Stimulated activated CD4-positive, alpha-beta T cell treated with anti-CD3 and anti-CD28 coated beads, TNF-alpha, amount 100 ng/mL, for 24 hours (primary cell): ENCODE data around the gene SELENOM.
"Not testable (repeated sequence)": the region's sequence is repeated elsewhere in the genome, so short reads cannot be mapped to it uniquely, and the experiment has no call there.

ENCODE experiments used
- DNase-seq, 3 experiments: peaks; one replicate each; pipeline ENCODE4 v3.0.0-alpha.2; 2020; ENCODE audit warnings: low read depth in 3 of 3

Gene SELENOM

DNA sequence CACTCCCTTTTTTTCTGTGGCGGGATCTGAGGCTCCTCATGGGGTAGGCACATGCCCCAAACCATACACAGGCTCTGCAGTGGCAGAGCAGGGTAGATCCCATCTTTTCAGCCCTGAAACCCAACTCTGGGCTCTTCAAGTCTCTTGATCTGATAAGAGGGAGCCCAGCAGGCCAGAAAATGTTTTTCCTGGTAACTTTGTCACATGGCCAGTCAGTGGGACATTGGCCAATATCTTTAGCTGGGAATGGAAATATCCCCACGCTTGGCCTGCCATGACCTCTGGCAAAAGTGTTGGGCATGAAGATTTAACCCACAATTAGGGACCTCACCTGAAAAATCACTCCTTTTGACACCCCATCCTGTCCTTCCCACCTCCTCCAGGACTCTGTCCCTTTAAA, 23.5 kb upstream of the SELENOM start:
- no peak for DNase-seq

DNA sequence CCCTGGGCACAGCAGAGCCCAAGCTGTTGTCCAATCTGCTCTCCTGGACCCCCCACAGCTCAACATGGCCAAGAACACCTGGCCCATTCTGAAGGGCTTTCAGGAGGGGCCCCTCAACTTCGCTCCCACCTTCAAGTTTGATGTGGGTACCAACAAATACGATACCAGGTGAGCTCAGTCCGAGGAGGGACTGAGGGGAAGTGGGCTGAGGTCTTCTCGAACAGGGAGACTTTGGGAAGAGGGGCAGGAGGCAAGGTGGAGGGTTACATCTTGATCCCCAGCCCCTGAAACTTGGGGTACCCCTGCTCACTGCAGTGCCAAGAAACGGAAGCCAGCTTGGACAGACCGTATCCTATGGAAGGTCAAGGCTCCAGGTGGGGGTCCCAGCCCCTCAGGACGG, 20.8 kb upstream of the SELENOM start:
- no peak for DNase-seq

DNA sequence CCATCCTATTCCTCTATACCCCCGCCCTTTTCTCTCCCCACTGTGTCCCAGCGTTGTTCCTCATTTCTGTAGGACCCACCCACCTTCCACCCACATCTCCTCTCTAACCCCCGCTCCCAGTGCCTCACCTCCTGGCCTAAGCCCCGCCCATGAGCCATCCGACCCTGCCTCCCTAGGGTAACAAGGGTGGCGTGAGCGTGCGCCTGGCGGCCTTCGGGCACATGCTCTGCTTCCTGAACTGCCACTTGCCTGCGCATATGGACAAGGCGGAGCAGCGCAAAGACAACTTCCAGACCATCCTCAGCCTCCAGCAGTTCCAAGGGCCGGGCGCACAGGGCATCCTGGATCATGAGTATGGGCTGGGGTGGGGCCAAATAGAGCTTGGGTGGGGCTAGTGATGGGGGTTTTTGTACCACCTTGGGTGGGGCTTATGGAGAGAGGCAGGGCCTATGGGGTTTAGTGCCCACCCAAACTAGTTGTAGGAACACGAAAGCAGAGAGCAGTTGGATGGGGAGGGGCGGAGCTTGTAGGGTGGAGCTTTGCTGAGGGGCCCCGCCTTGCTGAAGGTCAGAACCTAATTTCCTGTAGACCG, 19.9 kb upstream of the SELENOM start:
- DNase-seq = no peak

DNA sequence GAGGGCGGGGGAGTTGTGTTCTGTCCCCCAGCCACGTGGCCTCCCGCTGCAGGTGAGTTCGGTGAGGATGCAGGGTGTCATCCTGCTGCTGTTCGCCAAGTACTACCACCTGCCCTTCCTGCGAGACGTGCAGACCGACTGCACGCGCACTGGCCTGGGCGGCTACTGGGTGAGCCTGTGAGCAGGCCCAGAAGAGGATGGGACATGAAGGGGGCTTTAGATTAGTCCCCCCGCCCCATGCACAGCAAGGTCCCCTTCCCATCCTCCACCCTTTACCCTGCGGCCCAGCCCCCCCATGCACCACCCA, 19.5 kb upstream of the SELENOM start:
- DNase-seq = no peak

DNA sequence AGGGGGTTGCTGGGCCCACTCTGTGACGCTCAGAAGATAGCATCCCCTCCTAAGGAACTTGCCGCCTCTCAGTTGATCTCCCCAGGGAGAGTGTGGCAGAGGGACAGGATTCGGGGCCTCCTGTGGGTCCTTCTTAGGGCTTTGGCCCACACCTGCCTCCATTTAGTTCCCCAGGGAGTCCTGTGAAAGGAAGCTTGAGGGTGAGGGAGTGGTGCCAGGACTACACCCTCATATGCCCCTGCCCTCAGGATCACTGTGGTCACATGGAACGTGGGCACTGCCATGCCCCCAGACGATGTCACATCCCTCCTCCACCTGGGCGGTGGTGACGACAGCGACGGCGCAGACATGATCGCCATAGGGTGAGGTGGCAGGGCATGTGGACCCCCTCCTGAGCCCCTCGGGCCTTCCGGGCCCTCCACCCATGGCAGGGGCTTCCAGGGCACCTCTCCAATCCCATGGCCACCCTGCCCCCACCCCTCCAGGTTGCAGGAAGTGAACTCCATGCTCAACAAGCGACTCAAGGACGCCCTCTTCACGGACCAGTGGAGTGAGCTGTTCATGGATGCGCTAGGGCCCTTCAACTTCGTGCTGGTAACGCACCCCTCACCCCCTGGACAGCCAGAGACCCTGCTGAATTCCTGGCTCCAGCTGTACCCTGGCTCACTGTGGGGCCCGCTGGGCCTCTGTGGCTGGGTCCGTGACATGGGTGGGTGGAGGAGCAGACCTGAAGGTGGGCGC, 18.9 kb upstream of the SELENOM start:
- no peak for DNase-seq

DNA sequence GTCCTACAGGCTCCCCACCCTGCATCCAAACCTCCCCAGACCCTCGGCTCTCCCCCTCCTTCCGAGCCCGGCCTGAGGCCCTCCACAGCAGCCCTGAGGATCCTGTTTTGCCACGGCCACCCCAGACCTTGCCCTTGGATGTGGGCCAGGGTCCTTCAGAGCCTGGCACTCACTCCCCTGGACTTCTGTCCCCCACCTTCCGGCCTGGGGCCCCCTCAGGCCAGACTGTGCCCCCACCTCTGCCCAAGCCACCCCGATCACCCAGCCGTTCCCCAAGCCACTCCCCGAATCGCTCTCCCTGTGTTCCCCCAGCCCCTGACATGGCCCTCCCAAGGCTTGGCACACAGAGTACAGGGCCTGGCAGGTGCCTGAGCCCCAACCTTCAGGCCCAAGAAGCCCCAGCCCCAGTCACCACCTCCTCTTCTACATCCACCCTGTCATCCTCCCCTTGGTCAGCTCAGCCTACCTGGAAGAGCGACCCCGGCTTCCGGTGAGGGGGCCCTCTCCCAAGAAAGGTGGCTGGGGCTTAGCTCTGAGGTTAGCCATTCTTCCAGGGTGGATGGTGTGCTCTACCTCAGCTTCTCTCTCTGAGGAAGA, 18.3 kb upstream of the SELENOM start:
- no peak for DNase-seq

DNA sequence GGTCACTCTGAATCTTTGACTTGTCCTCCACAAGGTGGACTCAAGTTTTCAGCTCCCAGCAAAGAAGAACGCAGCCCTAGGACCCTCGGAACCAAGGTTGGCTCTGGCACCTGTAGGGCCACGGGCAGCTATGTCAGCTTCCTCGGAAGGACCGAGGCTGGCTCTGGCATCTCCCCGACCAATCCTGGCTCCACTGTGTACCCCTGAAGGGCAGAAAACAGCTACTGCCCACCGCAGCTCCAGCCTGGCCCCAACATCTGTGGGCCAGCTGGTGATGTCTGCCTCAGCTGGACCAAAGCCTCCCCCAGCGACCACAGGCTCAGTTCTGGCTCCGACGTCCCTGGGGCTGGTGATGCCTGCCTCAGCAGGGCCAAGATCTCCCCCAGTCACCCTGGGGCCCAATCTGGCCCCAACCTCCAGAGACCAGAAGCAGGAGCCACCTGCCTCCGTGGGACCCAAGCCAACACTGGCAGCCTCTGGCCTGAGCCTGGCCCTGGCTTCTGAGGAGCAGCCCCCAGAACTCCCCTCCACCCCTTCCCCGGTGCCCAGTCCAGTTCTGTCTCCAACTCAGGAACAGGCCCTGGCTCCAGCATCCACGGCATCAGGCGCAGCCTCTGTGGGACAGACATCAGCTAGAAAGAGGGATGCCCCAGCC, 17.6 kb upstream of the SELENOM start:
- no peak for DNase-seq

DNA sequence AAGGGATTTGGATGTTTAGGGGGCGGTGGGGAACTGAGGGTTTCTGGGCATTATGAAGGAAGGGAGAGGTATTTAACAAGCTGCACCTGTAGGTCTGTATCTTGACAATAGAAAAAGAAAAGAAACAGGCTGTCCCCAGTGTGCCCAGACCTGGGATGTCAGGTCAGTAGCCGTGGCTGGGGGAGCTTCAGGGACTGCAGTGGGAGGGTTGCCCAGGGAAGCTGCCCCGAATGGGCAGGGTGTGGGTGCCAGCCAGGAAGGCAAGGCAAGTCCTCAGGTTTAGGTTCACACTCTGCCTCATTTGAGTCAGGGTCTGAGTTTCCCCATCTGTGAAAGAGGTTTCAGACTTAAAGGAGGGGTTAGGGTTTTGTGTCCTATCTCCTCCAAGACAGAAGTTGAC, 16.9 kb upstream of the SELENOM start:
- no peak for DNase-seq

DNA sequence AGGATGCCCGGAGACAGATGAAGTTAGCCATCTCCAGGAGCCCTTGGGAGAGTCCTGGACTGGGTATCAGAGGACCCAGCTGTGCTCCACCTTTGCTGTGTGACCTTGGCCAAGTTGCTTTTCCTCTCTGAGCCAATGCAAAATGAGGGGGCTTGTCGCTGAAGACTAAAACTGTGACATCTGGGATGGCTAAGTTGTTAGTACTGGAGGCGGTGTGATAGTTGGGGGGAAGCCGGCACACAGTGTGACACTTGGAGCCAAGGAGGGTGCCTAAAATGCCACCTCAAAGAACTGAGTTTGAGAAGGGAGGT, 15.9 kb upstream of the SELENOM start:
- no peak for DNase-seq

DNA sequence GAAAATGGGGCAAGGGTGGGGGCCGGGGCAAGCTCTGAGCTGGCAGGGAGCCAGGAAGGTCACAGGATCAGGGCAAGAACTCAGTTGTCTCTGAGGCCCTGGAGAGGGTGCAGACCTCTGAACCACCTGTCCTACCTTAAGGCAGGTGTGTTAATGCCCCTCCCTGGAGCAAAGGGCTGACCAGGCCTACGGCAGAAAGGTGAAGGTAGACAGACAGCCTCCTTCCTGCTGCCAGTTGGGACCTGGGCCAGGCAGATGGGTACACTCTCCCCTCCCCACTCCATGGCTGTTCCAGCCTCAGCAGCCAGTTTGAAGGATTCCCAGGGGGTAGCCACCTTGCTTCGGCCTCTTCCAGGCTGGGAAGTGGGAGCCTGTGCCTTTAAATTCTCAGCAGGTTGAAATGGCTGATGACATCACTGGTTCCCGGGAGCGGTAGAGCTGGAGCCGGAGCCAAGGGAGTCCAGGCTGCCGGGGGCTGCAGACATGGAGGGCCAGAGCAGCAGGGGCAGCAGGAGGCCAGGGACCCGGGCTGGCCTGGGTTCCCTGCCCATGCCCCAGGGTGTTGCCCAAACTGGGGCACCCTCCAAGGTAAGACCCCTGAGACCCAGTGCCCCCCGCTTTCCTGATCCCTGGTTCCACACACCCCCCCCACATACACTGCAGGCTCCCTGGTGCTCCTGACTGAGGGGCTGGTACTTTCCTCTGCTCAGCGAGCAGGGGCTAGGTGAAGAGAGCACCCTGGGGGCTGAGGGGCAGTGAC, 15.3 kb upstream of the SELENOM start, which contains the start of gene INPP5J:
INPP5J (plus strand) TSS at position 435 of the 760 bp plus-strand sequence; CDS start at position 484, 49 bp downstream.
- DNase-seq = no peak

DNA sequence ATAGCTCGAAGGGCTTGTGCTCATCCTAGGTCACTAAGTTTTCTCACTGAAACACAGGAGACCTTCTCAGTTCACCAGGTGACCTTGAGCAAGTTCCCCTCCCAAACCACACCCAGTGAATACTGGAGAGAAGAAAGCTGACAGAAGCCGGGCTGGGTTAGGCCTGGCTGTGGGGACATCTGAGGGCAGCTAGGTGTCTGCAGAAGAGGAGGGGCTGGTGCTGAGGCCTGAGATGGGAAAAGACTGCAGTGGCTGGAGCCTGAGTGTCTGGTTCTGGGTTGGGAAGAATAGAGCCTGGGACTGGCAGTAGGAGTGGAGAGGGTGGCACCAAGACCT, 14.8 kb upstream of the SELENOM start:
- no peak for DNase-seq

DNA sequence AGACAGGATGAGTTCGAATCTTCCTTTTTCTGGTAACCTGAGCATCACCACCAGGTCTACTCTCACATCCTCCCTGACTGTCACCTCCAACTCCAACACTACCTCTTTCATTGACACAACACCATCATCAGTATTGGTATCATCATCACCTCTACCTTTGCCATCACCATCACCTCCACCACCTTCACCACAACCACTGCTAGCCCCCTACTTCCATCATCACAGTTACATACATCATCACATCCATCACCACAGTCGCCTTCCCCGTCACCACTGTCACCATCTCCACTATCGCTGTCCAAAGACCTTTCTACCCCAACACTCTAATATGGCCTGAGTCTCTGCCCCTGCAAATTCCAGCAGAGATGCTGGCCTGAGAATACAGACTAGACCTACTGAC, 14.0 kb upstream of the SELENOM start:
- DNase-seq = no peak

DNA sequence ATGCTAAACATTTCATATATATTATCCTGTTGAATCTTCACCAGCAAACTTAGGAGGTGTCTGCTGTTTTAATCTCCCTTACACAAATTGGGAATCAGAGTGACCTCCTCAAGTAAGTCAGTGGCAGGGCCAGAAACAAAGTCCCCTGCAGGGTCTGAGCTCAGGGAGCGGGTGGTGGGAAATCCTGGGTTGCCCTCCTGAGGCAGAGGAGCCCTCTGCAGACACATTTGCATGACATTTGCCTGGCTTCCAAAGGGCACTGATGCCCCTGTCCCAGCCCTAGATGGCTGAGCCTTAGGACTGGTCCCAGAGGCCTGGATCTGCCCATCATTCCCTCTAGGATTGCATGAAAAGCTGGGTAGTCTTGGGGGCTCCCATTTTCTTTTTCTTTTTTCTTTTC, 13.3 kb upstream of the SELENOM start:
- no peak for DNase-seq

DNA sequence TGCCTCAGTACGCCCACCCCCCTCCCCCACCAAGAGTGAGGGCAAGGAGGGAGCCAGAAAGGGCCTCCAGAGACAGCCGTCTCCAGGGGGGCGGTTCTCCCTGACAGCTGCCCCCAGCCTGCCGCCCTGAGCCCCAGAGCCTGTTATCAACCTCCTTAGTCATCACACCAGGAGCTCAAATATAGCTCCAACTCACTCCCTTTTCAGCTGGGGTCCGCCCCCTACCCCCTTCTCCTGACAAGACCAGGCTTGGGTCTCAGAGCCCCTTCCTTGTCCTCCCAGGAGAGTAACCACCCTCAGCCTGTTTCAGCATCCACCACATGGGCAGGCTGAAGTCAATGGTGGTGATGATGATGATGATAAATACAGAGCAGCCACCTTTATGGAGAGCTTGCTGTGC, 12.9 kb upstream of the SELENOM start:
- no peak for DNase-seq

DNA sequence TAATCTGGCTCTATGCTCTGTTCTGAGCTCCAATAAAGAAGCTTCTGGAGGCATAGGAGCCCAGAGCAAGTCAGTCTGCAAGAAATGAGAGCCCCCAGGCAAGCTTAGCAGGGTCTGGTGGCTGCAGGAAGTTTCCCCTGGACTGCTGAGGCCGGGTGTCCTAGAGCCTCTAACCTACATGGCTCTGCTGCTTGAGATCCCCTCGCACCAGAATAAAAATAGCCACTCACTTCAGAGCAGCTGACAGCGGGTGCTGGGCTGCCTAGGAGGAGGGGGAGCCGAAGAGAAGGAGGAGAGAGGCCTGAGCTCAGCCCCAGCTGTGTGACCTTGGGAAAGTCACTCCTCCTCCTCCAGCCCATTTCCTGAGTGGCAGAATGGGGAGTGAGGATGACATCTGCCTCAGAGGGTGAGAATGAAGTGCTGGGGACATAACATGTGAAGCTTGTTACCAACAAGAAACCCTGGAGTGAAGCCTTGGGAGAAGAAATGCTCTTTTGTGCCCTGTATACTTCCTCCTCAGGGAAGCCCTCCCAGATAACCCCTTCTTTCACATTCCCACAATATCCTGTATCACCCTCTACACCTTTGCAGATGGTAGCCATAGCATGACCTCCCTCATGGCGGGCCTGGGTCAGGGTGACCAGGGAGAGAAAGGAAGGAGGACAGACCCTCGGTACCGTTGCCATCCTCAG, 11.8 kb upstream of the SELENOM start:
- DNase-seq = no peak

DNA sequence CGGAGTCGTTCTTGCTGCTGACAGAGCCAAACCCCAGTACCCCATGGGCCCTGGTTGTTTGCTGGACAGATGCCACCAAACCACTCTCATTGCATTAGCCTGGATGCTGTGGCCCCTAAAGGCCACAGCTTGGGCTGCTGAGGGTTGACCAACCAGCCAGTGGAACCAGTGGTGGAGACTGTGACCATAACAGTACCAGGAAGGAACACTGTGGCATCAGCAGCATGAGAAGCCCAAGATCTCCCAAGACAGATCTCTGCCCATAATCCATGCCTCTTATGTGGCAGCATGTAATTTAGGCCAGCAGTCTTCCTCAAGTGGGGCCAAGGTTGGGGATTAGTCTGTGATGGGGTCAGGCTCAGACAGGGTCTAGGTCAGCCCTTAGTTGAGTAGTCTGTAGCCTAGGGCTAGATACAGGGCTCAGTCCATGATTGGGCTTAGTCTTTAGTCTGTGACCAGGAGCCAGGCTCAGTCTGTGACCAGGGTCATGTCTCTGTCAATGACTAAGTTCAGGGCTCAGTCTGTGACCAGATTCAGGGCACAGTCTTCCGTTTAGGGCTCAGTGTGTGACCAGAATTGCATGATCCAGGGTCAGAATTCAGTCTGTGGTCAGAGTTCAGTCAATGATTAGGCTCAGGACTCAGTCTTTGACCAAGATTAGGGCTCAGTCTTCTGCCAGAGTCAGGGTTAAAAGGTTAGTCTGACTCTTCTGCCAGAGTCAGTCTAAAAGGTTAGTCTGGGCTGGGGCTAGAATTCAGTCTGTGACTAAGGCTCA, 10.9 kb upstream of the SELENOM start:
- no peak for DNase-seq

DNA sequence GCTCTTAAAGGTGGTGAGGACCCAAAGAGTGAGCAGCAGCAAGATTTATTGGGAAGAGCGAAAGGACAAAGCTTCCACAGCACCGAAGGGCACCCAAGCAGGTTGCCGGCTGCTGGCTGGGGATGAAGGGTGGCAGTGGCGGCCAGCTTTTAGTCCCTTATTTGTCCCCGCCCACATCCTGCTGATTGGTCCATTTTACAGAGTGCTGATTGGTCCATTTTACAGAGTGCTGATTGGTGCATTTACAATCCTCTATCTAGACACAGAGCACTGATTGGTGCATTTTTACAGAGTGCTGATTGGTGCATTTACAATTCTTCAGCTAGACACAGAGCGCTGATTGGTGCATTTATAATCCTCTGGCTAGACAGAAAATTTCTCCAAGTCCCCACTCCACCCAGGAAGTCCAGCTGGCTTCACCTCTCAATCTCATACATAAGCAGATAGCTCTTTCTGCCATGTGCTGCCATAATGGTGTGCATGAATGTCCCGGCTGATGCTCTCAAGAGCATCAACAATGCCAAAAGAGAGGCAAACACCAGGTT, 5.3 kb upstream of the SELENOM start:
- not testable (repeated sequence) for DNase-seq

DNA sequence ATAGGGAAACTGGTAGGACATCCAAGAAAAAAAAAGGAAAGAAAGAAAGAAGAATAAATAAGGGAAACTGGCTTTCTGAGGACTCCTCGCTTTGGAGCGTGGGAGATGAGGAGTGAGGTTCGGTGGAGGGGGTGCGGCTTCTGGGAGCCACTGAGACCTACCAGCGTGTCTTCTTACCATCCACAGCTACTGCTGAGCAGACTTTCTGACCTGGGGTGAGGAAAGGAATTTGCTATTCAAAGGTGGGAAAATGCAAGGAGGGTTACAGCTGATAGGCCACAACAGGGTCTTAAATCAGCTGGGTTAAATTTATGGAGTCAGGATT, 488 bp upstream of the SELENOM start:
- no peak for DNase-seq

DNA sequence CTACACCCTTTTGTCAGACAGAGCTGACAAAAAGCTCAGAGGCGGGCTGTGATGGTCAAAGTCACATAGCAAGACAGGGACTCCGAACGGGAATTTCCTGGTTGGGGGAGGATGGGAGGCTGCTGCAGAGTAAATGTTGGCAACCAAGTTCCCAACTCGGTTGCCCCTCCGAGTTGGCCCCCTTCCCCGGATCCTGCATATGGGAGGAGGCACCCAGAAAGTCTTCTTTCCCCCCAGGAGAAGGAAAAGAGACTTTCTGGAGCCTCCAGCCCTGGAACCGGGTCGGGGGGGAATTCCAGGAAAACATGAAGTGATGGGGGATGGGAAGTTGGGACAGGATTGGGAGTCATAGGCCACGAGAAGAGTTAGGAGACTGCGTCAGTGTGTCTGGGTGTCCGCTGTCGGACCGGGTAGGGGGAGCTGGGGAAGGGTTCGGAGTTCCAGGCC, 614 bp downstream of the SELENOM start:
- DNase-seq = no peak

DNA sequence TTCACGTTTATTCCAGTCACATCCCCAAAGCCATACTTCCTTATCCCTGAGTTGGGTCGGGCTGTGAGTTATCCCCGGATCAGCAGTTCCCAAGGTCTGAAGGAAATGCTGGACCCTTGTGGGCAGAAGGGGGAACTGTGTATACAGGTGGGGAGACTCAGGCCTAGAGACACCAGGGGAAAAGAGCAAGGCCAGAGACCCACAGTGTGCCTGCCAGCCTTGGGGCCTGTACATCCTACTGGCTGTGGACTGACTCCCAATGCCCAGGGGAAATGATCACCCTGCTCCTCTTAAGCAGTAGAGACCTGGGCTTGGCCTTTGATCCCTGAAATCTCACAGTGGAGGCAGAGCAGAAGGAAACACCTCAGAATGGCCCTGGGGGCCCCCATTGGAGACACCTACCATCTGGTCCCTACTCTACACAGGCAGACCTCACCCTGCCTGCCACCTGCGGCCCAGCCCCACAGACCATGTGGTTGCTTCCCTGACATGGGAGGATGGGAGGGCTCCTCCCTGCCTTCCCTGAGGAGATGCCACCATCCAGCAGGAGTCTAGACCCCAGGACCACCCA, 1.3 kb downstream of the SELENOM start:
- DNase-seq = no peak
